Liver (tissue), 9 donors: ENCODE measurements around the gene ADCY10. TPM values are rescaled to one million over a fixed set of nuclear protein-coding genes. Genes with fewer than 3 reads are reported as not detected.

ENCODE experiments used
- DNase-seq: peaks from one replicate; pipeline ENCODE4 v3.0.0-alpha.2; 2017; ENCODE audit warnings: low spot score
- H3K27ac ChIP-seq, 2 donors: one replicate each; pipeline ENCODE4 v1.7.0; 2013; ENCODE audit warnings: inconsistent platforms in 2 of 2, low read length in 2 of 2, control low read depth in 1 of 2, low read depth in 1 of 2, mild to moderate bottlenecking in 1 of 2
- H3K27me3 ChIP-seq, 4 donors: one replicate each; pipeline versions ENCODE4 v1.6.1 to v1.7.0; 2013; ENCODE audit warnings: low read length in 3 of 4, inconsistent platforms in 1 of 4, mild to moderate bottlenecking in 1 of 4, moderate library complexity in 1 of 4; ENCODE audit not compliant: control insufficient read depth in 4 of 4, insufficient read depth in 4 of 4
- H3K36me3 ChIP-seq, 4 donors: one replicate each; pipeline versions ENCODE4 v1.6.1 to v1.7.0; 2013; ENCODE audit warnings: low read length in 3 of 4, mild to moderate bottlenecking in 3 of 4, low read depth in 1 of 4, moderate library complexity in 1 of 4; ENCODE audit not compliant: control insufficient read depth in 4 of 4, insufficient read depth in 3 of 4
- H3K4me1 ChIP-seq, 4 donors: one replicate each; pipeline versions ENCODE4 v1.6.1 to v1.7.0; 2013; ENCODE audit warnings: low read length in 3 of 4, mild to moderate bottlenecking in 3 of 4, moderate library complexity in 1 of 4; ENCODE audit not compliant: control insufficient read depth in 4 of 4, insufficient read depth in 4 of 4
- H3K4me3 ChIP-seq, 3 donors: one replicate each; pipeline versions ENCODE4 v1.6.1 to v1.7.0; 2013; ENCODE audit warnings: low read length in 3 of 3, control low read depth in 1 of 3, low read depth in 1 of 3, mild to moderate bottlenecking in 1 of 3
- H3K9ac ChIP-seq, 2 donors: one replicate each; pipeline ENCODE4 v1.7.0; 2013; ENCODE audit warnings: low read length in 2 of 2, mild to moderate bottlenecking in 2 of 2, moderate library complexity in 2 of 2, control low read depth in 1 of 2, low read depth in 1 of 2
- H3K9me3 ChIP-seq, 4 donors: one replicate each; pipeline versions ENCODE4 v1.6.1 to v1.7.0; 2013; ENCODE audit warnings: low read length in 3 of 4; ENCODE audit not compliant: control insufficient read depth in 4 of 4
- ATF3 ChIP-seq: IDR thresholded peaks from 2 replicates; pipeline ENCODE4 v1.6.1; 2016; ENCODE audit warnings: antibody characterized with exemption
- EGR1 ChIP-seq, 2 donors: IDR thresholded peaks; 2 replicates each; pipeline ENCODE4 v1.6.1; 2016 to 2018; ENCODE audit warnings: antibody characterized with exemption in 2 of 2, low read depth in 2 of 2
- FOXA2 ChIP-seq: IDR thresholded peaks from 2 replicates; pipeline ENCODE4 v1.6.1; 2016; ENCODE audit warnings: antibody characterized with exemption
- GABPA ChIP-seq, 2 donors: IDR thresholded peaks in 1 of 2; conservative IDR thresholded peaks in 1 of 2; 2 replicates each; pipeline ENCODE4 v1.6.1; 2016; ENCODE audit warnings: antibody characterized with exemption in 2 of 2, mild to moderate bottlenecking in 1 of 2, moderate library complexity in 1 of 2
- HNF4A ChIP-seq, 2 donors: conservative IDR thresholded peaks; 2 replicates each; pipeline ENCODE4 v1.6.1; 2016; ENCODE audit warnings: antibody characterized with exemption in 2 of 2, mild to moderate bottlenecking in 2 of 2
- HNF4G ChIP-seq: IDR thresholded peaks from 2 replicates; pipeline ENCODE4 v1.6.1; 2016; ENCODE audit warnings: antibody characterized with exemption
- NR2F2 ChIP-seq: IDR thresholded peaks from 2 replicates; pipeline ENCODE4 v1.6.1; 2016; ENCODE audit warnings: antibody characterized with exemption
- RAD21 ChIP-seq, 2 donors: IDR thresholded peaks; 2 replicates each; pipeline ENCODE4 v1.6.1; 2016; ENCODE audit warnings: antibody characterized with exemption in 2 of 2, mild to moderate bottlenecking in 2 of 2
- TAF1 ChIP-seq: conservative IDR thresholded peaks from 2 replicates; pipeline ENCODE4 v1.6.1; 2016; ENCODE audit warnings: antibody characterized with exemption, mild to moderate bottlenecking
- YY1 ChIP-seq: IDR thresholded peaks from 2 replicates; pipeline ENCODE4 v1.6.1; 2016; ENCODE audit warnings: antibody characterized with exemption, mild to moderate bottlenecking
- WGBS: extraction: QIAGEN DNeasy Blood & Tissue Kit; methylation state at CpG from one replicate; pipeline ENCODE4 v1.1.7; 2013; 5-methylcytosine and 5-hydroxymethylcytosine counted together
- polyA plus RNA-seq, 2 donors: library from polyadenylated mRNA; stranded (reverse) in 1 of 2; unstranded in 1 of 2; fragments of 200-250 nt in 1 of 2; fragments of >200 nt in 1 of 2; fragmentation: Nextera tagmentation in 1 of 2; extraction: Ambion mirVana in 1 of 2; gene quantifications; one replicate each; pipeline versions ENCODE4 v1.2.1 to v1.2.3, GENCODE V29; 2013 to 2015
- total RNA-seq, 2 donors: library from RNA; depleted of rRNA; stranded (reverse); fragments of >200 nt; gene quantifications; one replicate each; pipeline ENCODE4 v1.2.3, GENCODE V29; 2014
- TF ChIP-seq, protein P1 (sequence below): IDR thresholded peaks from 2 replicates; pipeline ENCODE4 v1.6.1; 2016; ENCODE audit warnings: antibody characterized with exemption, mild to moderate bottlenecking
- TF ChIP-seq, protein P2 (sequence below): fragments of 150-350 bp; IDR thresholded peaks from 2 replicates; pipeline ENCODE4 v1.5.1; 2017; ENCODE audit warnings: improper control_type of control experiment, low read depth, low read length; ENCODE audit not compliant: missing input control
- TF ChIP-seq, protein P3 (sequence below): IDR thresholded peaks from 2 replicates; pipeline ENCODE4 v1.6.1; 2016; ENCODE audit warnings: antibody characterized with exemption
- donor health status: healthy.
- donor health status: healthy.
- donor health status: healthy.
- donor health status: healthy.
- donor health status: healthy.

The ADCY10 gene
- total and polyA plus RNA-seq, 4 donors, result 0.89 to 4.7 (median 2.3) TPM

DNA sequence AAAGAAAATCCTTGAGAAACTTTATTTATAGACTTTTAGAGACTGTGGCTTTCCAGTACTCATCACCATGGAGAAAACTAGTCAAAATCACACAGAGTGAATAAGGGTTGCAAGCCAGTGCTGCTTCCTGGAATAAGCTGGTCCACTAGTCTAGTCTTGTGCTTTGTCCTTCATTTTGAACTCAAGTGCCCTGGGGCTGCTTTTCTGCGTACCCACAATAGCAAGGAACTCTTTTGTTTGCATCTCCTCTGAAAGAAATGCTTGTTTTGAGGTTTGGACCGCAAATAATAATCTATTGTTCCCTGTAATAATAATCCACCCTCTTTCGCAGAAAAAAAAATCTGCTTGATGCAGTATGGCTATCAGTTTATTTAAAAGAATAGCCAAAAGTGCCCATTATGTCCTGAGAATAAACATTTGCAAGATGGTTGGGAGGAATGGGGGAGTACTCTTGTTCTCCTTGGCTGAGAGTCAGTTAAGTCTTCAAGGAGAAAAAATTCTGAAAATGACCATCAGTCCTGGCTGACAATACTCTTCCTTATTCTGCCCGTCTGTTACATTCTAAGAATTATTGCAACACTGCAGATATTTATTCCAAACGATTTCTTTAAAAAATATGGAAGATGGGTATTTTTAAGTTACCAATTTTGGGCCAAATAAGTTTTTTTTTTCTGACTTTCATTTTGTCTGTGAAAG, 150.3 kb downstream of the ADCY10 start:
- Histone ChIP-seq H3K27me3 (no peaks in the 10 kb centered on the region), H3K4me3 (no peak overlapping the region), H3K9me3 (no peaks in the 10 kb centered on the region), H3K9ac (no peak overlapping the region), H3K27ac (no peak overlapping the region), H3K4me1 (no peaks in the 10 kb centered on the region), H3K36me3 (peaks cover 0 to 2% (median 0%) of the 10 kb centered on the region in 4 donors)
- TF ChIP-seq TAF1, result no peak
- TF ChIP-seq ATF3, result no peak
- no peak for TF ChIP-seq RAD21 (IDR thresholded peaks at IDR 0.05)
- TF ChIP-seq, protein P1, sequence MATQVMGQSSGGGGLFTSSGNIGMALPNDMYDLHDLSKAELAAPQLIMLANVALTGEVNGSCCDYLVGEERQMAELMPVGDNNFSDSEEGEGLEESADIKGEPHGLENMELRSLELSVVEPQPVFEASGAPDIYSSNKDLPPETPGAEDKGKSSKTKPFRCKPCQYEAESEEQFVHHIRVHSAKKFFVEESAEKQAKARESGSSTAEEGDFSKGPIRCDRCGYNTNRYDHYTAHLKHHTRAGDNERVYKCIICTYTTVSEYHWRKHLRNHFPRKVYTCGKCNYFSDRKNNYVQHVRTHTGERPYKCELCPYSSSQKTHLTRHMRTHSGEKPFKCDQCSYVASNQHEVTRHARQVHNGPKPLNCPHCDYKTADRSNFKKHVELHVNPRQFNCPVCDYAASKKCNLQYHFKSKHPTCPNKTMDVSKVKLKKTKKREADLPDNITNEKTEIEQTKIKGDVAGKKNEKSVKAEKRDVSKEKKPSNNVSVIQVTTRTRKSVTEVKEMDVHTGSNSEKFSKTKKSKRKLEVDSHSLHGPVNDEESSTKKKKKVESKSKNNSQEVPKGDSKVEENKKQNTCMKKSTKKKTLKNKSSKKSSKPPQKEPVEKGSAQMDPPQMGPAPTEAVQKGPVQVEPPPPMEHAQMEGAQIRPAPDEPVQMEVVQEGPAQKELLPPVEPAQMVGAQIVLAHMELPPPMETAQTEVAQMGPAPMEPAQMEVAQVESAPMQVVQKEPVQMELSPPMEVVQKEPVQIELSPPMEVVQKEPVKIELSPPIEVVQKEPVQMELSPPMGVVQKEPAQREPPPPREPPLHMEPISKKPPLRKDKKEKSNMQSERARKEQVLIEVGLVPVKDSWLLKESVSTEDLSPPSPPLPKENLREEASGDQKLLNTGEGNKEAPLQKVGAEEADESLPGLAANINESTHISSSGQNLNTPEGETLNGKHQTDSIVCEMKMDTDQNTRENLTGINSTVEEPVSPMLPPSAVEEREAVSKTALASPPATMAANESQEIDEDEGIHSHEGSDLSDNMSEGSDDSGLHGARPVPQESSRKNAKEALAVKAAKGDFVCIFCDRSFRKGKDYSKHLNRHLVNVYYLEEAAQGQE, result no peak
- TF ChIP-seq YY1, result no peak
- 84% methylated on average over 5 of the region's 5 CpGs for WGBS
- no peak for DNase-seq

DNA sequence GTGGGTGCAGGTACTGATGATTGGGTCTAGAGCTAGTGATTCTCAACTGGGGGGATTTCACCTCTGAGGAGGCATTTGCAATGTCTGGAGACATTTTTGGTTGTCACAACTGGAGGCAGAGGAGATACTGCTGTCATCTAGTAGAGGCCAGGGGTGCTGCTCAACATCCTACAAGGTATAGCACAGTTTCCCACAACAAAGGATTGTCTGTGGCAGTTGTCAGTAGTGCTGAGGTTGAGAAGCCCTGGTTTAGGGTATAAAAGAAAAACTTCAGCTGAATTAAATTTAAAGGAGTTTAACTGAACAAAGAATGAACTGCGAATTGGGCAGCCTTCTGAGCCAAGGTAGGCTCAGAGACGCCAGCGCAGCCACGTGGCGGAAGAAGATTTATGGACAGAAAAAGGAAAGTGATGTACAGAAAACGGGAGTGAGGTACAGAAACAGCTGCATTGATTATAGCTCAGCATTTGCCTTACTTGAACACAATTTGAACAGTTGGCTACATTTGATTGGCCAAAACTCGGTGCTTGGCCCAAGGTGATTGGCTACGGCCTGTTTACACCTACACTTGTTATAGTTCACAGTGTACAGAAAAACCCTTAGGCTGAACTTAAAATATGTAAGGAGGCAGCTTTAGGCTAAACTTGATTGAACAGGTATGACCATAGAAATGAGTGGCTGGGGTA, 151.7 kb downstream of the ADCY10 start:
- H3K4me3 ChIP-seq, result no peak overlapping the region
- DNase-seq, result no peak
- no peaks in the 10 kb centered on the region for H3K27me3 ChIP-seq
- WGBS, result 95% methylated on average over 8 of the region's 8 CpGs
- H3K9ac ChIP-seq, result no peak overlapping the region
- H3K27ac ChIP-seq, result no peak overlapping the region
- H3K9me3 ChIP-seq, result no peaks in the 10 kb centered on the region
- H3K4me1 ChIP-seq, result no peaks in the 10 kb centered on the region
- TF ChIP-seq EGR1 (IDR thresholded peaks at IDR 0.05; ENCODE audit: low read depth in 2 of 2), result no peak
- no peak for TF ChIP-seq NR2F2
- TF ChIP-seq HNF4A (conservative IDR thresholded peaks at IDR 0.05), result no peak
- TF ChIP-seq GABPA (IDR thresholded peaks at IDR 0.05 in 1 of 2, conservative IDR thresholded peaks at IDR 0.05 in 1 of 2), result no peak
- no peak for TF ChIP-seq YY1
- TF ChIP-seq, protein P1, result no peak
- no peak for TF ChIP-seq ATF3
- TF ChIP-seq, protein P2, sequence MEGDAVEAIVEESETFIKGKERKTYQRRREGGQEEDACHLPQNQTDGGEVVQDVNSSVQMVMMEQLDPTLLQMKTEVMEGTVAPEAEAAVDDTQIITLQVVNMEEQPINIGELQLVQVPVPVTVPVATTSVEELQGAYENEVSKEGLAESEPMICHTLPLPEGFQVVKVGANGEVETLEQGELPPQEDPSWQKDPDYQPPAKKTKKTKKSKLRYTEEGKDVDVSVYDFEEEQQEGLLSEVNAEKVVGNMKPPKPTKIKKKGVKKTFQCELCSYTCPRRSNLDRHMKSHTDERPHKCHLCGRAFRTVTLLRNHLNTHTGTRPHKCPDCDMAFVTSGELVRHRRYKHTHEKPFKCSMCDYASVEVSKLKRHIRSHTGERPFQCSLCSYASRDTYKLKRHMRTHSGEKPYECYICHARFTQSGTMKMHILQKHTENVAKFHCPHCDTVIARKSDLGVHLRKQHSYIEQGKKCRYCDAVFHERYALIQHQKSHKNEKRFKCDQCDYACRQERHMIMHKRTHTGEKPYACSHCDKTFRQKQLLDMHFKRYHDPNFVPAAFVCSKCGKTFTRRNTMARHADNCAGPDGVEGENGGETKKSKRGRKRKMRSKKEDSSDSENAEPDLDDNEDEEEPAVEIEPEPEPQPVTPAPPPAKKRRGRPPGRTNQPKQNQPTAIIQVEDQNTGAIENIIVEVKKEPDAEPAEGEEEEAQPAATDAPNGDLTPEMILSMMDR, result no peak
- TF ChIP-seq FOXA2, result no peak
- no peak for TF ChIP-seq HNF4G
- TF ChIP-seq RAD21 (IDR thresholded peaks at IDR 0.05), result no peak
- TF ChIP-seq, protein P3, sequence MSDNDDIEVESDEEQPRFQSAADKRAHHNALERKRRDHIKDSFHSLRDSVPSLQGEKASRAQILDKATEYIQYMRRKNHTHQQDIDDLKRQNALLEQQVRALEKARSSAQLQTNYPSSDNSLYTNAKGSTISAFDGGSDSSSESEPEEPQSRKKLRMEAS, result no peak
- no peaks in the 10 kb centered on the region for H3K36me3 ChIP-seq
